HG03135 (cell line): ENCODE results near the gene VPS13D.
A peak's percentile ranks its signal among the peaks of the same experiment; 100 is the strongest.

Source experiments
- ATAC-seq: cut with Tn5 transposase; IDR thresholded peaks from one replicate; pipeline ENCODE4 v1.9.1; 2021; ENCODE audit warnings: mild to moderate bottlenecking, moderate library complexity; ENCODE audit not compliant: unreplicated experiment

VPS13D gene, protein sequence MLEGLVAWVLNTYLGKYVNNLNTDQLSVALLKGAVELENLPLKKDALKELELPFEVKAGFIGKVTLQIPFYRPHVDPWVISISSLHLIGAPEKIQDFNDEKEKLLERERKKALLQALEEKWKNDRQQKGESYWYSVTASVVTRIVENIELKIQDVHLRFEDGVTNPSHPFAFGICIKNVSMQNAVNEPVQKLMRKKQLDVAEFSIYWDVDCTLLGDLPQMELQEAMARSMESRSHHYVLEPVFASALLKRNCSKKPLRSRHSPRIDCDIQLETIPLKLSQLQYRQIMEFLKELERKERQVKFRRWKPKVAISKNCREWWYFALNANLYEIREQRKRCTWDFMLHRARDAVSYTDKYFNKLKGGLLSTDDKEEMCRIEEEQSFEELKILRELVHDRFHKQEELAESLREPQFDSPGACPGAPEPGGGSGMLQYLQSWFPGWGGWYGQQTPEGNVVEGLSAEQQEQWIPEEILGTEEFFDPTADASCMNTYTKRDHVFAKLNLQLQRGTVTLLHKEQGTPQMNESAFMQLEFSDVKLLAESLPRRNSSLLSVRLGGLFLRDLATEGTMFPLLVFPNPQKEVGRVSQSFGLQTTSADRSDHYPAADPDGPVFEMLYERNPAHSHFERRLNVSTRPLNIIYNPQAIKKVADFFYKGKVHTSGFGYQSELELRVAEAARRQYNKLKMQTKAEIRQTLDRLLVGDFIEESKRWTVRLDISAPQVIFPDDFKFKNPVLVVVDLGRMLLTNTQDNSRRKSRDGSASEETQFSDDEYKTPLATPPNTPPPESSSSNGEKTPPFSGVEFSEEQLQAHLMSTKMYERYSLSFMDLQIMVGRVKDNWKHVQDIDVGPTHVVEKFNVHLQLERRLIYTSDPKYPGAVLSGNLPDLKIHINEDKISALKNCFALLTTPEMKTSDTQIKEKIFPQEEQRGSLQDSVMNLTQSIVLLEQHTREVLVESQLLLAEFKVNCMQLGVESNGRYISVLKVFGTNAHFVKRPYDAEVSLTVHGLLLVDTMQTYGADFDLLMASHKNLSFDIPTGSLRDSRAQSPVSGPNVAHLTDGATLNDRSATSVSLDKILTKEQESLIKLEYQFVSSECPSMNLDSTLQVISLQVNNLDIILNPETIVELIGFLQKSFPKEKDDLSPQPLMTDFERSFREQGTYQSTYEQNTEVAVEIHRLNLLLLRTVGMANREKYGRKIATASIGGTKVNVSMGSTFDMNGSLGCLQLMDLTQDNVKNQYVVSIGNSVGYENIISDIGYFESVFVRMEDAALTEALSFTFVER (N-terminal part only)

DNA sequence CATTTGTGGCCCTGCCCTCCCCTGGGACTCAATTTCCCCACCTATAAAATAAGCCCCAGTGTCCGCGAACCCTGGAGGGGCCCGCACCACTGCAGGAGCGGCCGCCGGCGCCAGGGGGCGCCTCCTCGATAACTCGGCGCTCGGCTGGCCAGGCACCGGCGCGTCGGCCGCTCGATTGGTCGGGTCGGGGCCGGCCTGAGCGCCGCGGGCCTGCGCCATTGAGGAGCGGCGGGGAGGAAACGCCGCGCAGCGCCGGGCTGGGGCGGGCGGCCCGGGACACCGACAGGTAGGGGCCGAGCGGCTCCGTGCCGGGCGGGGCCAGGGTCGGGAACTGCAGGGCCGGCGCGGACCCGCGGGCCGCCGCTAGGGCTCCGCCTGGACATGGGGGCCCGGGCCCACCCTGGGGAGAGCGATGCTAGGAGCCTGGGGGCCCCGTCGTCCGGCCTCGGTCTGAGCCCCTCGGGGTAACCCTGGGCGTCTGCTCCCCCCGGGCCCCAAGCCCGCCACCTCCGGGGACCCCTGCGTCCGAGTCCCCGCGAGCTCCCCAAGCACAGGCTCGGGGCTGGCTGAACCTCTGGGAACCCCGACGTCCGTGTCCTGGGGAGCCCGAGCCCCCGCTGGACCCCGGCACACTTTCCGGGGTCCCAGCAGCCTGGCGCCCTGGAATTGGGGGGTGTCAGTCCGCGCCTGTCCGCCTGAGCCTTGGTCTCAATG lies at the start of gene VPS13D:
Gene VPS13D, plus strand, starts transcription at position 196 of the 714 bp plus-strand sequence. CDS start 4,237 bp downstream, outside the sequence.
- ATAC-seq = peak; percentile 83

GRCh38 chr1:12180315-12180714 lies 49.5 kb upstream of the VPS13D start:
- ATAC-seq = no peak

GRCh38 chr1:12180903-12181302 lies 48.9 kb upstream of the VPS13D start:
- no peak for ATAC-seq

- ATAC-seq = no peak
Observed at GRCh38 chr1:12181568-12181967, 48.3 kb upstream of the VPS13D start.

DNA sequence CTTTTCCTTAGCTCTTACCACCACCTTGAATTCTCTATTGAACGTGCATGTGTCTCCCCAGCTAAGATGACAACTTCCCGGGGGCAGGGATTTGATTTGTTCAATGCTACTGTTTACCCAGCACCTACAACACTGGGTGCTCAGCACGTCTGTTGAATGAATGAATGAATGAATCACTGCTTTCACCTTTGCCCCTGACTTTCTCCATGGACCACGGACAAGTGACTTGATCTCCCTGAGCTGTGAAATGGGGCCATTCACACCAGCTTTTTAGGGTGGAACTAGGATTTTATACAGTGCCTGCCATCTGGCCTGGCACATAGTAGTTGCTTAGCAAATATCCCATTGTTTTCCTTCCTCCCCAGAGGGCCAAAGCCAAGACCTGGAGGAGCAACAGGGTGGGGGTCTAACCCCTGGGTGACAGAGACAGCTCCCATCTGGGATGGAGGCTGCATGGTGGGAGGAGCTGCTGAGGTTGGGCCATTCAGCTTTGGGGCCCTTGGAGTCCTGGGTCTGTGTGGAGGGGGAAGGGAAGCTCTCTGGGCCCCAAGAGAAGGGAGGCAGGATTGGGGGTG lies 47.3 kb upstream of the VPS13D start:
- no peak for ATAC-seq

DNA sequence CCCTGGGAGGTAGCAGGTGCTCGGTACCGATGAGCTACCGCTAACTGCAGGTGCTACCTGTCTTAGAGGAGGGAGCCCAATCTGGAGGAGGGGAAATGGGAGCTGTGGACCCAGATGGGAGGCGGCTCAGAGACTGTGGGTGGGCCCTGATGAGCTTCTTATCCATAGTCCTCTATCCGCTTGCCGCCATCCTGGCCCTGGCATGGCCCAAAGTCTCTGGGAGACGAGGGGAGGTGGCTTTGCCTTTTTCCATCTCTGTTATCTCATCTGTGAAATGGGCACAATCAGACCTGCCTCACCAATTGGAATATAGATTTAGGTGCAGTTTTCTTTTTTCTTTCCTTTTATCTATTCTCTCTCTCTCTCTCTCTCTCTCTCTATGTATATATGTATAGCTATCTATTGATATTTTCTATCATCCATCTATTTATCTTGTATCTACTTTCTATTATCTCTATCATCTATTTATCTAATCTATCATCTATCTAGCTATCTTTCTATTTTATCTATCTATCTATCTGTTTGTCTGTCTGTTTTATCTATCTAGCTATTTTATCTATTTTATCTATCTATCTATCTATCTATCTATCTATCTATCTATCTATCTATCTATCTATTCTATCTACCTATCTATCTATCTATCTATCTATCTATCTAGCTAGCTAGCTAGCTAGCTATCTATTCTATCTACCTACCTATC lies 46.6 kb upstream of the VPS13D start:
- ATAC-seq = no peak

DNA sequence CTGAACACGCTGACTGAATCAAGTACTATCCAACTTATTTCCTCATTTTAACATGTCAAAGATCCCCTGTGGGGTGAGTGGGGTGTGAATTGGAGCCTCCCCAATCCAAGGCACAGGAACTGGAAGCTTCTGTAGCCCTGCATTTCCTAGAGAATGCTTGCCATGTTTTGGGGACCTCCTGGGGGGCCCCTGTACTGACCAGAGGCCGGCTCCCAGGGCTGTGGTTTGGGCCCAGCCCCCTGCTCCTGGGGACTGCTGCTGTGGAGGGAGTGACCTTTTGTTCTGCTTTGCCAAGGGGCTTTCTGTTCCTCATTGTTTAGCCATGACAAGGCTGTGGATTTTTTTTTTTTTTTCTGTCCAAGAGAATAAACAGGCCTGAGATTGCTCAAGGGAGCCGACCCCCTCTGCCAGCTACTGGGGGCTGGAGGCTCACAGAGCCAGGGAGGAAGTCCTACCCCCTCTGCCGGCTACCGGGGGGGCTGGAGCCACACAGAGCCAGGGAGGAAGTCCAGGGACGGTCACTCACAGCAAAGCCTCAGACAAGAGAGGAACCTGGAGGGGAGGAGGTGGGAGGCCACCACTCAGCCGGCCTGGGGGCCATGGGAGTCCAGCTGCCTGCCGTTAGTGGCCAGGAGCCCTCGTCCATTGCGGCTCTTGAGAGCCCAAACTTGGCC lies 45.7 kb upstream of the VPS13D start:
- ATAC-seq = no peak

- no peak for ATAC-seq
Observed at GRCh38 chr1:12185036-12185917, 44.6 kb upstream of the VPS13D start.

GRCh38 chr1:12185918-12186678 lies 43.7 kb upstream of the VPS13D start:
- ATAC-seq = no peak

GRCh38 chr1:12186679-12186985 lies 43.2 kb upstream of the VPS13D start:
- ATAC-seq = no peak

DNA sequence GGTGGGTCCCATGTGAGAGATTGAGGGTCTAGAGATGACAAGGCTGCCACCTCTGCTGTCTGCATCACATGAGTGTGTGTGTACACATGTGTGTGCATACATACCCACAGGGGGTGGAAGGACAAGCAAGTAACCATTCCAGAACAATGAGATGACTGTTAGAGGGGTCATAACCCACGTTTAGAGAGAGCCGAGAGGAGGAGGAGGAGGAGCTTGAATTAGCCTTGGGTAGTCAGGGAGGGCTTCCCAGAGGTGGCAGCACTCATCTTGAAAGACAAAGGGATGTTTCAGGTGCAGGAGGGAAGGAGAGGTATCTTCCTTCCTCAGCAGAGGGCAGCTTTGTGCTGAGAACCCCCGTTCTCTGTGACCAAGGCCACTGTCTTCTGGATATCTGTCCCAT lies 41.7 kb upstream of the VPS13D start:
- no peak for ATAC-seq

GRCh38 chr1:12188657-12189327 lies 41.0 kb upstream of the VPS13D start:
- no peak for ATAC-seq

DNA sequence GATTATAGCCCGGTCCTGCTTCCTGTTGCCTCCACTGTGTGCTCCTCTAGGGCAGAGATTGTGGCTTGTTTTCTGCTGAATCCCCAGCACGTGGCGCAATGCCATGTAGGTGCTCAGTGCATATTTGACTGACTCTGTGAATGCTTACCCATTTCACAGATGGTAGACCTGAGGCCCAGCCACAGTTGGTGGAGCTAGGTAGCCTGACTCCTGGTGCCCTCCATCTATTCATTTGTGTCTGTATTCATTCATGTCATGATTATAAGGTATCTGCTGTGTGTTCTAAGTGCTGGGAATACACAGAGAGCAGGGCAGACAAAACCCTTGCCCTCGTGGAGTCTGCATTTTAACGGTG lies 40.5 kb upstream of the VPS13D start:
- ATAC-seq = no peak

DNA sequence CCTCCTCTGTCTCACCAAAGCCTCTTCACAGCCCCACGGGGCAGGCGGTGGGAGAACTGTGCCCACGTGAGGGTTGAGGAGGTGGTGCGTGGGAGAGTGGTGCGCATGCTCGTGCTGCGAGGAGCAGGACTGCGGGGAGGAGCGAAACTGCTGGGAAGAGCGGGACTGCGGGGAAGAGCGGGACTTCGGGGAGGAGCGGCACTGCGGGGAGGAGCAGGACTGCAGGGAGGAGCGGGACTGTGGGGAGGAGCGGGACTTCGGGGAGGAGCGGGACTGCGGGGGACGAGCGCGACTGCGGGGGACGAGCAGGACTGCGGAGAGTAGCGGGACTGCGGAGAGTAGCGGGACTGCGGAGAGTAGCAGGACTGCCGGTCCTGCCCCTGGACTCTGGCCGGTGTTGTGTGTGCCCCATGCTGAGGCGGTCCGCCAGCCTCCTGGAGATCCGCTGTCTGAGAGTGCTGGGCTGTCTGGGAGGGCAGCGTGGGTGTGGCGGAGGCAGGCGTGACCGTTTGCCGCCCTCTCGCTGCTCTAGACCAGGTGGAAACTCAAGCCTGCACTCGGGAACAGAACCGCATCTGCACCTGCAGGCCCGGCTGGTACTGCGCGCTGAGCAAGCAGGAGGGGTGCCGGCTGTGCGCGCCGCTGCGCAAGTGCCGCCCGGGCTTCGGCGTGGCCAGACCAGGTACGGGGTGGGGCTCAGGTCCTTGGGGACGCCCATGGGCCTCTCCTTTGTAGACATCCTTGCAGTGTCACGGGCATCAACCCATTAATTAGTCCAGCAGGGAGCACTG lies 38.4 kb upstream of the VPS13D start:
- ATAC-seq = no peak

DNA sequence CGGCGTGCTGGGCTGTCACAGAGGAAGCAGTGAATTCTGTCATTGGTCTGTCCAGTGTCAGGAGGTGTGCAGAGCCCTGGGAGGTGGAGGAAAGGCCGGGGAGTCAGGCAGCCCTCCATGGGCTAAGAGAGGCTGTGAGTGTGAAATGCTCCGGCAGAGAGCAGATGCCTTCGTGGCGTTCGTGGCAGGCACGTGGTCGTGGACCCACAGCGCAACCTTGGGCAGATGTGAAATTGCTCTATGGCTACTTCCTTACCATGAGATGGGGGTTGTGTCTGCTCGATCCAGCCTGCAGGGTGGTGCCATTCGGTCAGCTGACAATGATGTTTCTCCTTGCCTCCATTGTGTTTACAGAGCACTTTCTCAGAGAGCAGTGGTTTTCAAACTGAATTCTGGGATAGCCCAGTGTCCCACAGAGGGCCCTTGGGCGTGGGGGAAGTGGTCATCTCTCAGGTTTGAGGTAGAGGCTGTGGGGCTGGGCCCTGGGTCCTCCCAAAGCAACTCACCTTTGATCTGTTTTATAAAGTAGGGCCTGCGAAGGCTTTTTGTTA lies 35.1 kb upstream of the VPS13D start:
- no peak for ATAC-seq

DNA sequence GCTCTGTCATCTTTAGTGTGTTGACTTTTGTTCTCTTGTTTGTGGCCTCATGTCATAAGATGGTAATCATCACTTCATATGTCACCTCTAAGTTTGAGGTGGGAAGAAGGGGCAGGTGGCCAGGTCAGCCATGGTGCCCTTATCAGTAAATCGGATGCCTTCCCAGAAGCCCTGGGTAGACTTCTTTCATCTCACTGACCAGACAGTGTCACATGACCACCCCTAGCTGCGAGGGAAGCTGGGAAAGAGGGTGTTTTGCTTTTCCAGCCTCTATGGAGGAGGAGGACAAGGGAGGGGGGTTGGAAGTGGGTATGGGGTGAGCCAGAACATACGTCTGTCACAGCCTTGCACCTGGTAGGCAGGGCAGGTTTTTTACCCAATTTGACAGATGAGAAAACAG lies 34.4 kb upstream of the VPS13D start:
- ATAC-seq = no peak
